ENCODE results near the gene WNT7B. TPM values are rescaled to one million over a fixed set of nuclear protein-coding genes. Genes with fewer than 3 reads are reported as not detected.

The WNT7B gene
- total RNA-seq, 4 donors from 2014 or later: 18.7 to 54.4 (median 44.1) TPM

DNA sequence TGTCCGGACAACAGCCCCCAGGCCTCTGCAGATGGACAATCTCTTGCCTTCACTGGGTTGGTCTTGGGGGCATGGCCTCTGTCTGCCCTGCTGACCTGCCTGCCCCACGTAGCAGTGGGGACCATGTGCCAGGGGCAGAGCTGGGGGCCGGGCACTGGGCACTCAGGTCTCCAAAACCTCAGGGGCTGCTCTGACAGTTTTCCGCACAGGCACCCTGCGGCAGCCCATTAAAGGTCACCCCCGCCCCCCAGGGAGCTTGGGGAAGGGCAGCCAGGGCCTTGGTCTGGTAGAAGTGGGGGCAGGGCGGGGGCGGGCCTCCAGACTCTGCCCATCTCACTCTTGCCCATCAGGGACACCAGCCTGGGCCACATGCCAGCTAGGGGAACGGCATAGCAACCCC is 49.9 kb downstream of the WNT7B start:
- DNase-seq (ENCODE audit: low spot score in 2 of 2): no peak
- H3K4me3 ChIP-seq: no peak overlapping the region
- H3K27ac ChIP-seq: no peak overlapping the region
- peaks cover 14% of the 10 kb centered on the region for H3K27me3 ChIP-seq
- H3K36me3 ChIP-seq: no peaks in the 10 kb centered on the region
- no peaks in the 10 kb centered on the region for H3K4me1 ChIP-seq
- H3K9me3 ChIP-seq: no peaks in the 10 kb centered on the region
- TF ChIP-seq POLR2AphosphoS5 (IDR thresholded peaks at IDR 0.05): no peak
- no peak for TF ChIP-seq EP300 (IDR thresholded peaks at IDR 0.05)
- no peak for TF ChIP-seq POLR2A (IDR thresholded peaks at IDR 0.05)
- TF ChIP-seq, protein P1, sequence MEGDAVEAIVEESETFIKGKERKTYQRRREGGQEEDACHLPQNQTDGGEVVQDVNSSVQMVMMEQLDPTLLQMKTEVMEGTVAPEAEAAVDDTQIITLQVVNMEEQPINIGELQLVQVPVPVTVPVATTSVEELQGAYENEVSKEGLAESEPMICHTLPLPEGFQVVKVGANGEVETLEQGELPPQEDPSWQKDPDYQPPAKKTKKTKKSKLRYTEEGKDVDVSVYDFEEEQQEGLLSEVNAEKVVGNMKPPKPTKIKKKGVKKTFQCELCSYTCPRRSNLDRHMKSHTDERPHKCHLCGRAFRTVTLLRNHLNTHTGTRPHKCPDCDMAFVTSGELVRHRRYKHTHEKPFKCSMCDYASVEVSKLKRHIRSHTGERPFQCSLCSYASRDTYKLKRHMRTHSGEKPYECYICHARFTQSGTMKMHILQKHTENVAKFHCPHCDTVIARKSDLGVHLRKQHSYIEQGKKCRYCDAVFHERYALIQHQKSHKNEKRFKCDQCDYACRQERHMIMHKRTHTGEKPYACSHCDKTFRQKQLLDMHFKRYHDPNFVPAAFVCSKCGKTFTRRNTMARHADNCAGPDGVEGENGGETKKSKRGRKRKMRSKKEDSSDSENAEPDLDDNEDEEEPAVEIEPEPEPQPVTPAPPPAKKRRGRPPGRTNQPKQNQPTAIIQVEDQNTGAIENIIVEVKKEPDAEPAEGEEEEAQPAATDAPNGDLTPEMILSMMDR (IDR thresholded peaks at IDR 0.05): no peak
- 78% methylated on average over 2 of the region's 9 CpGs for whole genome bisulfite sequencing

DNA sequence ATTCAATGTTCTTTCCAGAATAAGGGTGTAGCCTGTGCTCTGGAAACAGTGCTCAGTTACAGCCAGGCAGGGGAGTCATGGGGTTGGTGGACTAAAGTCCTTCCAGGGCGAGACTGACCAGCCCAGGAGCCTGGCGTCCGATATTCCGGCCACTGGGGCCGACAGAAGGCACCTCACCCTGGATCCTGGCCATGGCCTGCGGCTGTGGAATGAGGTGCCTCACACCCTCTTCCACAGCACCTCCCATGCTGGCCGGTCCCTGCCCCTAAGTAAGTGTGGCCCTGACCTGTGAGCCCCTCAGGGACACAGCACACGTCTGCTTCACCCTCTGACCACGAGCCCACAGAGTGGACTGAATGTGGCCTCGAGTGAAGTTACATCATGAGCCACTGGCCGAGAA is 50.5 kb downstream of the WNT7B start:
- Histone ChIP-seq H3K27ac (no peak overlapping the region), H3K9me3 (no peaks in the 10 kb centered on the region), H3K4me3 (no peak overlapping the region), H3K27me3 (peaks cover 13% of the 10 kb centered on the region), H3K36me3 (no peaks in the 10 kb centered on the region), H3K4me1 (no peaks in the 10 kb centered on the region)
- DNase-seq (ENCODE audit: low spot score in 2 of 2): no peak
- 86% methylated on average over 4 of the region's 11 CpGs for WGBS
- TF ChIP-seq EP300 (IDR thresholded peaks at IDR 0.05) (no peak), POLR2A (IDR thresholded peaks at IDR 0.05) (no peak), POLR2AphosphoS5 (IDR thresholded peaks at IDR 0.05) (no peak)
- TF ChIP-seq, protein P1 (IDR thresholded peaks at IDR 0.05): no peak

GRCh38 chr22:45925811-45926351 is 51.1 kb downstream of the WNT7B start:
- H3K4me3 ChIP-seq: no peak overlapping the region
- H3K27ac ChIP-seq: no peak overlapping the region
- H3K27me3 ChIP-seq: peaks cover 7% of the 10 kb centered on the region
- DNase-seq (ENCODE audit: low spot score in 2 of 2): no peak
- no peaks in the 10 kb centered on the region for H3K36me3 ChIP-seq
- 84% methylated on average over 10 of the region's 16 CpGs for WGBS
- TF ChIP-seq, protein P1 (IDR thresholded peaks at IDR 0.05): no peak
- no peak for TF ChIP-seq POLR2A (IDR thresholded peaks at IDR 0.05)
- TF ChIP-seq POLR2AphosphoS5 (IDR thresholded peaks at IDR 0.05): no peak
- TF ChIP-seq EP300 (IDR thresholded peaks at IDR 0.05): no peak
- H3K4me1 ChIP-seq: no peaks in the 10 kb centered on the region
- no peaks in the 10 kb centered on the region for H3K9me3 ChIP-seq

GRCh38 chr22:45923835-45924234 is 53.1 kb downstream of the WNT7B start:
- Histone ChIP-seq H3K36me3 (no peaks in the 10 kb centered on the region), H3K4me3 (no peak overlapping the region), H3K27me3 (peaks cover 4% of the 10 kb centered on the region), H3K4me1 (no peaks in the 10 kb centered on the region), H3K9me3 (no peaks in the 10 kb centered on the region), H3K27ac (no peak overlapping the region)
- DNase-seq (ENCODE audit: low spot score in 2 of 2): no peak
- WGBS: 52% methylated on average over 4 of the region's 22 CpGs
- TF ChIP-seq POLR2A (IDR thresholded peaks at IDR 0.05) (no peak), EP300 (IDR thresholded peaks at IDR 0.05) (no peak), POLR2AphosphoS5 (IDR thresholded peaks at IDR 0.05) (no peak)
- TF ChIP-seq, protein P1 (IDR thresholded peaks at IDR 0.05): no peak

DNA sequence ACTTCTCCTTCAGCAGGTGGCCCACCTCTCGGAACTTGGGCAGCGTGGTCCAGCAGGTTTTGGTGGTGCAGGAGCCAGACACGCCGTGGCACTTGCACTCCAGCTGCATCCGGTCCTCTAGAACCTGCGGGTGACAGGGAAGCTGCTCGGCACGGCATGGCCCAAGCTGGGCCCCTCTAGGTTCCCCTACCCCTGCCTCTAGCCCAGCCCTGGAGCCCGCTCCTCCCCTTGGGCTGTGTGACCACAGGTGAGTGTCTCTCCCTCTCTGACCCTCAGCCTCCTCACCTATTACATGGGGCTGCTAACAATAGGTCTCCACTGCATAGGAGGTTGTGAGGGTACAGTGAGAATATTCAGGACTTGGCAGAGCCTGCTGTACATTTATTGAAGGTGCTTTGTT is 53.8 kb downstream of the WNT7B start:
- Histone ChIP-seq H3K4me3 (no peak overlapping the region), H3K27me3 (peaks cover 7% of the 10 kb centered on the region), H3K27ac (no peak overlapping the region), H3K9me3 (no peaks in the 10 kb centered on the region), H3K4me1 (no peaks in the 10 kb centered on the region), H3K36me3 (no peaks in the 10 kb centered on the region)
- no peak for TF ChIP-seq EP300 (IDR thresholded peaks at IDR 0.05)
- TF ChIP-seq POLR2A (IDR thresholded peaks at IDR 0.05): no peak
- no peak for TF ChIP-seq POLR2AphosphoS5 (IDR thresholded peaks at IDR 0.05)
- TF ChIP-seq, protein P1 (IDR thresholded peaks at IDR 0.05): no peak
- no peak for DNase-seq (ENCODE audit: low spot score in 2 of 2)
- 87% methylated on average over 7 of the region's 9 CpGs for whole genome bisulfite sequencing

Measured in suprapubic skin (tissue), 4 donors.